Measurements from ENCODE around the gene COX4I1. TPM values are rescaled to one million over a fixed set of nuclear protein-coding genes. Genes with fewer than 3 reads are reported as not detected.

COX4I1 gene
- total and polyA plus RNA-seq, 7 donors, result 627 to 1,800 (median 1,031) TPM

GRCh38 chr16:85753559-85753958 lies 45.9 kb upstream of the COX4I1 start:
- ATAC-seq (no peak), DNase-seq (no peak)
- Histone ChIP-seq H3K27me3 (ENCODE audit: insufficient read depth in 3 of 3, low read length in 2 of 3) (peaks cover 0 to 28% (median 0%) of the 10 kb centered on the region in 3 donors), H3K4me1 (peaks cover 11% of the 10 kb centered on the region), H3K9me3 (no peaks in the 10 kb centered on the region), H3K36me3 (ENCODE audit: insufficient read depth in 1 of 2, low read depth in 1 of 2) (no peaks in the 10 kb centered on the region), H3K27ac (no peak overlapping the region), H3K4me3 (no peak overlapping the region)
- WGBS, 3 donors, result 63 to 67% (median 64%) methylated on average over 6 of the region's 6 CpGs
- no peak for TF ChIP-seq CTCF (IDR thresholded peaks at IDR 0.05)
- intact Hi-C loops (cut with DNase I), result no loop called here

GRCh38 chr16:85753976-85754375 lies 45.5 kb upstream of the COX4I1 start:
- Histone ChIP-seq H3K27ac (no peak overlapping the region), H3K4me3 (no peak overlapping the region), H3K9me3 (no peaks in the 10 kb centered on the region), H3K36me3 (ENCODE audit: insufficient read depth in 1 of 2, low read depth in 1 of 2) (no peaks in the 10 kb centered on the region), H3K27me3 (ENCODE audit: insufficient read depth in 3 of 3, low read length in 2 of 3) (peaks cover 0 to 24% (median 0%) of the 10 kb centered on the region in 3 donors), H3K4me1 (peaks cover 11% of the 10 kb centered on the region)
- intact Hi-C loops (cut with DNase I), result no loop called here
- DNase-seq (no peak), ATAC-seq (no peak)
- WGBS, 3 donors, result 79 to 80% (median 80%) methylated on average over 7 of the region's 7 CpGs
- TF ChIP-seq CTCF (IDR thresholded peaks at IDR 0.05), result no peak

GRCh38 chr16:85754413-85754812 lies 45.1 kb upstream of the COX4I1 start:
- TF ChIP-seq CTCF (IDR thresholded peaks at IDR 0.05), result no peak
- Histone ChIP-seq H3K27ac (no peak overlapping the region), H3K36me3 (ENCODE audit: insufficient read depth in 1 of 2, low read depth in 1 of 2) (no peaks in the 10 kb centered on the region), H3K4me3 (no peak overlapping the region), H3K4me1 (peaks cover 11% of the 10 kb centered on the region), H3K27me3 (ENCODE audit: insufficient read depth in 3 of 3, low read length in 2 of 3) (peaks cover 0 to 23% (median 0%) of the 10 kb centered on the region in 3 donors), H3K9me3 (no peaks in the 10 kb centered on the region)
- WGBS, 3 donors, result 59 to 65% (median 61%) methylated on average over 7 of the region's 7 CpGs
- no peak for ATAC-seq
- no peak for DNase-seq
- intact Hi-C loops (cut with DNase I), result no loop called here

- TF ChIP-seq CTCF (IDR thresholded peaks at IDR 0.05), result no peak
- WGBS, 3 donors, result 52 to 61% (median 53%) methylated on average over 25 of the region's 25 CpGs
- no peaks in the 10 kb centered on the region for H3K9me3 ChIP-seq
- H3K4me1 ChIP-seq, result no peaks in the 10 kb centered on the region
- no peaks in the 10 kb centered on the region for H3K36me3 ChIP-seq (ENCODE audit: insufficient read depth in 1 of 2, low read depth in 1 of 2)
- H3K27ac ChIP-seq, result no peak overlapping the region
- ATAC-seq (no peak), DNase-seq (no peak)
- H3K4me3 ChIP-seq, result no peak overlapping the region
- H3K27me3 ChIP-seq (ENCODE audit: insufficient read depth in 3 of 3, low read length in 2 of 3), result peaks cover 0 to 16% (median 0%) of the 10 kb centered on the region in 3 donors
- intact Hi-C loops (cut with DNase I), result no loop called here
Observed at GRCh38 chr16:85755929-85756768, 43.3 kb upstream of the COX4I1 start.
